Measurements from ENCODE around the gene ZNF433.

GRCh38 chr19:12000152-12000981 lies 35.1 kb downstream of the ZNF433 start:
- TF ChIP-seq CTCF (IDR thresholded peaks at IDR 0.05; ENCODE audit: extremely low read depth in 1 of 2, insufficient read depth in 1 of 2, low read depth in 1 of 2, low read length in 2 of 2) (no peak), POLR2AphosphoS5 (IDR thresholded peaks at IDR 0.05; ENCODE audit: insufficient read depth, low read depth, low read length) (no peak), EZH2 (IDR thresholded peaks at IDR 0.05; ENCODE audit: borderline replicate concordance, low read depth, low read length, severe bottlenecking) (no peak)
